ENCODE data around the gene PACSIN1.

- TF ChIP-seq GATA2 (IDR thresholded peaks at IDR 0.05; ENCODE audit: low read depth, low read length): no peak
- TF ChIP-seq GATA3 (IDR thresholded peaks at IDR 0.05; ENCODE audit: low read depth, low read length): no peak
Measured at GRCh38 chr6:34556031-34556471, 90.2 kb downstream of the PACSIN1 start, which contains the start of gene SPDEF.

All from SH-SY5Y (cell line).